NCI-H2227 (cell line): ENCODE measurements around the gene SPART.
A peak's percentile ranks its signal among the peaks of the same experiment; 100 is the strongest.

Experiments used
- DNase-seq: peaks from one replicate; lab custom pipeline; 2025; ENCODE audit not compliant: unreplicated experiment; lab: John Stamatoyannopoulos, UW

Gene SPART

GRCh38 chr13:36346222-36347083 lies at the start of gene SPART:
SPART (minus strand) TSS chr13:36346394; CDS start chr13:36335830, 10,564 bp downstream.
- DNase-seq, result peak; percentile 93

- DNase-seq, result peak; percentile 16
These were observed 49.1 kb upstream of the SPART start for GRCh38 chr13:36395280-36395679.

- DNase-seq, result no peak
These were observed 39.3 kb upstream of the SPART start for GRCh38 chr13:36385489-36385888.

GRCh38 chr13:36382030-36382429 lies 35.8 kb upstream of the SPART start:
- DNase-seq, result no peak

GRCh38 chr13:36377826-36378468 lies 31.8 kb upstream of the SPART start:
- no peak for DNase-seq

GRCh38 chr13:36374063-36374462 lies 27.9 kb upstream of the SPART start:
- DNase-seq, result no peak

- DNase-seq, result no peak
These were observed 25.0 kb upstream of the SPART start for GRCh38 chr13:36371185-36371584.

GRCh38 chr13:36370108-36370429 lies 23.9 kb upstream of the SPART start:
- DNase-seq, result no peak

GRCh38 chr13:36369268-36370107 lies 23.3 kb upstream of the SPART start:
- no peak for DNase-seq

- no peak for DNase-seq
These were observed 19.8 kb upstream of the SPART start for GRCh38 chr13:36366031-36366430.

- no peak for DNase-seq
These were observed 17.2 kb upstream of the SPART start for GRCh38 chr13:36363366-36363863.

GRCh38 chr13:36362914-36363313 lies 16.7 kb upstream of the SPART start:
- no peak for DNase-seq

- DNase-seq, result no peak
These were observed 16.1 kb upstream of the SPART start for GRCh38 chr13:36362251-36362650.

GRCh38 chr13:36360903-36361302 lies 14.7 kb upstream of the SPART start:
- no peak for DNase-seq

- no peak for DNase-seq
These were observed 13.2 kb upstream of the SPART start for GRCh38 chr13:36359301-36359950.

GRCh38 chr13:36358175-36358718 lies 12.1 kb upstream of the SPART start:
- no peak for DNase-seq

GRCh38 chr13:36357692-36358091 lies 11.5 kb upstream of the SPART start:
- DNase-seq, result peak; percentile 52

- DNase-seq, result peak; percentile 52
These were observed 11.0 kb upstream of the SPART start for GRCh38 chr13:36357231-36357630.

GRCh38 chr13:36356058-36356457 lies 9.9 kb upstream of the SPART start:
- DNase-seq, result no peak

- no peak for DNase-seq
These were observed 9.4 kb upstream of the SPART start for GRCh38 chr13:36355632-36356031.
